ENCODE data around the gene MPHOSPH10.
"Not testable (repeated sequence)": the region's sequence is repeated elsewhere in the genome, so short reads cannot be mapped to it uniquely, and the experiment has no call there.

Gene MPHOSPH10

GRCh38 chr2:71100195-71100964, 30.1 kb upstream of the MPHOSPH10 start:
- no peaks in the 10 kb centered on the region for H3K4me1 ChIP-seq (ENCODE audit: control insufficient read depth in 2 of 2, insufficient read depth in 2 of 2, low read length in 2 of 2)
- H3K9me3 ChIP-seq (ENCODE audit: control insufficient read depth in 2 of 2, low read length in 2 of 2): no peaks in the 10 kb centered on the region
- no peak overlapping the region for H3K9ac ChIP-seq (ENCODE audit: low read depth in 1 of 2, low read length in 2 of 2)
- H3K36me3 ChIP-seq (ENCODE audit: control insufficient read depth in 2 of 2, insufficient read depth in 2 of 2, low read length in 2 of 2): no peaks in the 10 kb centered on the region
- H3K27me3 ChIP-seq (ENCODE audit: control insufficient read depth in 2 of 2, insufficient read depth in 2 of 2, low read length in 2 of 2): no peaks in the 10 kb centered on the region
- no peak overlapping the region for H3K27ac ChIP-seq (ENCODE audit: low read depth in 2 of 2, low read length in 2 of 2)
- no peak overlapping the region for H3K4me3 ChIP-seq (ENCODE audit: low read length in 2 of 2)

- Histone ChIP-seq H3K27ac (ENCODE audit: low read depth in 2 of 2, low read length in 2 of 2) (no peak overlapping the region), H3K36me3 (ENCODE audit: control insufficient read depth in 2 of 2, insufficient read depth in 2 of 2, low read length in 2 of 2) (no peaks in the 10 kb centered on the region), H3K9ac (ENCODE audit: low read depth in 1 of 2, low read length in 2 of 2) (no peak overlapping the region), H3K4me1 (ENCODE audit: control insufficient read depth in 2 of 2, insufficient read depth in 2 of 2, low read length in 2 of 2) (no peaks in the 10 kb centered on the region), H3K27me3 (ENCODE audit: control insufficient read depth in 2 of 2, insufficient read depth in 2 of 2, low read length in 2 of 2) (no peaks in the 10 kb centered on the region), H3K9me3 (ENCODE audit: control insufficient read depth in 2 of 2, low read length in 2 of 2) (no peaks in the 10 kb centered on the region), H3K4me3 (ENCODE audit: low read length in 2 of 2) (no peak overlapping the region)
Measured at GRCh38 chr2:71101656-71102055, 28.8 kb upstream of the MPHOSPH10 start.

DNA sequence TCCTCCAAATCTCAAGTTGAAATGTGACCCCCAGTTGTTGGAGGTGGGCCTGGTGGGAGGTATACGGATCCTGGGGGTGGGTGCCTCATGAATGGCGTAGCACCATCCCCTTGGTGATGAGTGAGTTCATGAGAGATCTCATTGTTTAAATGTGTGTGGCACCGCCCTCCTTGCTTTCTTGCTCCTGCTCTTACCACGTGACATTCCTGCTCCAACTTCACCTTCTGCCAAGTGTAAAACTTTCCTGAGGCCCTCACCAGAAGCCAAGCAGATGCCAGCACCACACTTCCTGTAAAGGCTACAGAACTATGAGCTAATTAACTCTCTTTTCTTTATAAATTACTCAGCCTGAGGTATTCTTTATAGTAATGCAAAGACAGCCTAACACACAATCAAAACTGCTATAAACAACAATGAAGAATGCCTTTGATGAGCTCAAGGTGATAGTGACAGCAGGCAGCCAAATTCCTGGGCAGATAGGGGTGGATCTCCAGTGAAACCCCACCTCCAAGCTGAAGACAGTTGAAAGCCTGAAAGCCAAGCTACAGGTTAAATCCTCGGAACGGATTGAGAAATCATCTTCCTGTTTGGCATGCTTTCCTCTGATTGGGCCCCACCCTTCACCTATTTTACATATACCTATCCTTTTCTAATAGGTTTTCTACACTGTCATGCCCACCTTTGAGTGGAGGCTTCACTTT, 27.3 kb upstream of the MPHOSPH10 start:
- Histone ChIP-seq H3K4me1 (ENCODE audit: control insufficient read depth in 2 of 2, insufficient read depth in 2 of 2, low read length in 2 of 2) (no peaks in the 10 kb centered on the region), H3K27ac (ENCODE audit: low read depth in 2 of 2, low read length in 2 of 2) (no peak overlapping the region), H3K4me3 (ENCODE audit: low read length in 2 of 2) (no peak overlapping the region), H3K36me3 (ENCODE audit: control insufficient read depth in 2 of 2, insufficient read depth in 2 of 2, low read length in 2 of 2) (no peaks in the 10 kb centered on the region), H3K9ac (ENCODE audit: low read depth in 1 of 2, low read length in 2 of 2) (no peak overlapping the region), H3K27me3 (ENCODE audit: control insufficient read depth in 2 of 2, insufficient read depth in 2 of 2, low read length in 2 of 2) (no peaks in the 10 kb centered on the region), H3K9me3 (ENCODE audit: control insufficient read depth in 2 of 2, low read length in 2 of 2) (no peaks in the 10 kb centered on the region)

- Histone ChIP-seq H3K27ac (ENCODE audit: low read depth in 2 of 2, low read length in 2 of 2) (no peak overlapping the region), H3K4me3 (ENCODE audit: low read length in 2 of 2) (no peak overlapping the region), H3K9ac (ENCODE audit: low read depth in 1 of 2, low read length in 2 of 2) (no peak overlapping the region), H3K4me1 (ENCODE audit: control insufficient read depth in 2 of 2, insufficient read depth in 2 of 2, low read length in 2 of 2) (no peaks in the 10 kb centered on the region), H3K9me3 (ENCODE audit: control insufficient read depth in 2 of 2, low read length in 2 of 2) (no peaks in the 10 kb centered on the region), H3K36me3 (ENCODE audit: control insufficient read depth in 2 of 2, insufficient read depth in 2 of 2, low read length in 2 of 2) (no peaks in the 10 kb centered on the region), H3K27me3 (ENCODE audit: control insufficient read depth in 2 of 2, insufficient read depth in 2 of 2, low read length in 2 of 2) (no peaks in the 10 kb centered on the region)
Measured at GRCh38 chr2:71103809-71104208, 26.6 kb upstream of the MPHOSPH10 start.

DNA sequence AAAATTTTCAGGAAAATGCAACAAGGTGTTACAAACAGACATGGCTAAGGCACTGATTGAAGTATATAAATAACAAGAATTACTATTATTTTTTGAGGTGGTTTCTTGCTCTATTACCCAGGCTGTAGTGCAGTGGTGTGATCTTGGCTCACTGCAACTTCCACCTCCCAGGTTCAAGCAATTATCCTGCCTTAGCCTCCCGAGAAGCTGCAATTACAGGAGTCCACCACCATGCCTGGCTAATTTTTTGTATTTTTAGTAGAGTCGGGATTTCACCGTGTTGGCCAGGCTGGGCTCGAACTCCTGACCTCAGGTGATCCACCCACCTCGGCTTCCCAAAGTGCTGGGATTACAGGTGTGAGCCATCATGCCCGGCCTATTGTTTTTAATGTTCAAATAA, 24.0 kb upstream of the MPHOSPH10 start:
- H3K9ac ChIP-seq (ENCODE audit: low read depth in 1 of 2, low read length in 2 of 2); H3K9me3 ChIP-seq (ENCODE audit: control insufficient read depth in 2 of 2, low read length in 2 of 2); H3K27me3 ChIP-seq (ENCODE audit: control insufficient read depth in 2 of 2, insufficient read depth in 2 of 2, low read length in 2 of 2); H3K27ac ChIP-seq (ENCODE audit: low read depth in 2 of 2, low read length in 2 of 2); H3K4me3 ChIP-seq (ENCODE audit: low read length in 2 of 2); H3K36me3 ChIP-seq (ENCODE audit: control insufficient read depth in 2 of 2, insufficient read depth in 2 of 2, low read length in 2 of 2); H3K4me1 ChIP-seq (ENCODE audit: control insufficient read depth in 2 of 2, insufficient read depth in 2 of 2, low read length in 2 of 2): not testable (repeated sequence)

DNA sequence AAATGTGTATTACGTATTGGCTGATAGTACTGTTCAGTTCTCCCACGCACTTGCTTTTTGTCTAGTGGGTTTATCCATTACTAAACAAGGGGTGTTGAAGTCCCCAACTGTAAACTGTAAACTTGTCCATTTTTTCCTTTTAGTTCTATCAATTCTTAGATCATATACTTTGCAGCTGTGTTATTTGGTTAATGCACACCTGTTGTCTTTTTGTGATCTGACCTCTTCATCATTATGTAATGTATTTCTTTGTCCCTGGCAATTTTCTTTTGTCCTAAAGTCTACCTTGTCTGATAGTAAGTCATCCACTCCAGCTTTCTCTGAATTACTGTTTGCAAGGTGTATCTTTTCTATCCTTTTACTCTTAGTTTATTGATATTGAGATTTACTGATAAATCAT, 22.3 kb upstream of the MPHOSPH10 start:
- Histone ChIP-seq H3K36me3 (ENCODE audit: control insufficient read depth in 2 of 2, insufficient read depth in 2 of 2, low read length in 2 of 2) (peaks cover 0 to 6% of the 10 kb centered on the region in 2 donors), H3K9ac (ENCODE audit: low read depth in 1 of 2, low read length in 2 of 2) (no peak overlapping the region), H3K4me1 (ENCODE audit: control insufficient read depth in 2 of 2, insufficient read depth in 2 of 2, low read length in 2 of 2) (no peaks in the 10 kb centered on the region), H3K27ac (ENCODE audit: low read depth in 2 of 2, low read length in 2 of 2) (no peak overlapping the region), H3K4me3 (ENCODE audit: low read length in 2 of 2) (no peak overlapping the region), H3K27me3 (ENCODE audit: control insufficient read depth in 2 of 2, insufficient read depth in 2 of 2, low read length in 2 of 2) (no peaks in the 10 kb centered on the region), H3K9me3 (ENCODE audit: control insufficient read depth in 2 of 2, low read length in 2 of 2) (no peaks in the 10 kb centered on the region)

DNA sequence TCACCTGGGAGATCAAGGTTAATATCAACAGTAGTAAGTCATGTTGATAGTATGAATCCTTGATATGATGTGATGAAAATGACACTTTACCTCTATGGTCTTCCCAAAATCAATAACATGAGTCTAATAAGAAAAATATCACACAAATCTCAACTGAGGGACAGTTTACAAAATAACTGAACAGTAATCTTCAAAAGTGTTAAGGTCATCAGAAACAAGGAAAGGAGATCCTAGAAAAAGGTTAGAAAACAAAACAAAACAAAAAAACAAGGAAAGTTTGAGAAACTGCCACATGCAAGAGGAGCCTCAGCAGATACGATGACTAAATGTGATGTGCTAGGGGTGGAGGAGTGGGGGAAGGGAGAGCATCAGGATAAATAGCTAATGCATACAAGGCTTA, 16.6 kb upstream of the MPHOSPH10 start:
- H3K27ac ChIP-seq (ENCODE audit: low read depth in 2 of 2, low read length in 2 of 2): no peak overlapping the region
- H3K4me1 ChIP-seq (ENCODE audit: control insufficient read depth in 2 of 2, insufficient read depth in 2 of 2, low read length in 2 of 2): no peaks in the 10 kb centered on the region
- H3K4me3 ChIP-seq (ENCODE audit: low read length in 2 of 2): no peak overlapping the region
- H3K36me3 ChIP-seq (ENCODE audit: control insufficient read depth in 2 of 2, insufficient read depth in 2 of 2, low read length in 2 of 2): peaks cover 20 to 21% of the 10 kb centered on the region in 2 donors
- no peaks in the 10 kb centered on the region for H3K27me3 ChIP-seq (ENCODE audit: control insufficient read depth in 2 of 2, insufficient read depth in 2 of 2, low read length in 2 of 2)
- no peaks in the 10 kb centered on the region for H3K9me3 ChIP-seq (ENCODE audit: control insufficient read depth in 2 of 2, low read length in 2 of 2)
- no peak overlapping the region for H3K9ac ChIP-seq (ENCODE audit: low read depth in 1 of 2, low read length in 2 of 2)

DNA sequence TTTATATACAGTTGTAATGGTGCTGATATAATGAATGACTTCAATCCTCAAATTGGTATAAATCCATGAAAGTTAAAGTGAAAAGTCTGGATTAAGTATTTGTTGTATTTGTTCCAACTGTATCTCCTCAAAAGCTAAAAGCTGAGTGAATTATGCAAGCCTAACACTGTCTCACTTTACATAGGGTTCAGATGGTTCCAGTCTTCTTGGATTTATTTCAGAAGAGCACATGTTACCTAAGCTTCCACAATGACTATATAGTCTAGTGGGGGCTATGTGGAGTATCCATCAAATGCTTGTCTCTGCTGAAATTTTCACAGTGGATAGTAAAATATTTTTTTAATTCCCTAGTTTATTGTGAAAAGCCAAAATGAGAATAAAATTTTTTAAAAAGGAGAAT, 13.4 kb upstream of the MPHOSPH10 start:
- no peak overlapping the region for H3K9ac ChIP-seq (ENCODE audit: low read depth in 1 of 2, low read length in 2 of 2)
- no peaks in the 10 kb centered on the region for H3K4me1 ChIP-seq (ENCODE audit: control insufficient read depth in 2 of 2, insufficient read depth in 2 of 2, low read length in 2 of 2)
- H3K27ac ChIP-seq (ENCODE audit: low read depth in 2 of 2, low read length in 2 of 2): no peak overlapping the region
- H3K4me3 ChIP-seq (ENCODE audit: low read length in 2 of 2): no peak overlapping the region
- peaks cover 22 to 46% of the 10 kb centered on the region in 2 donors for H3K36me3 ChIP-seq (ENCODE audit: control insufficient read depth in 2 of 2, insufficient read depth in 2 of 2, low read length in 2 of 2)
- no peaks in the 10 kb centered on the region for H3K27me3 ChIP-seq (ENCODE audit: control insufficient read depth in 2 of 2, insufficient read depth in 2 of 2, low read length in 2 of 2)
- H3K9me3 ChIP-seq (ENCODE audit: control insufficient read depth in 2 of 2, low read length in 2 of 2): no peaks in the 10 kb centered on the region

DNA sequence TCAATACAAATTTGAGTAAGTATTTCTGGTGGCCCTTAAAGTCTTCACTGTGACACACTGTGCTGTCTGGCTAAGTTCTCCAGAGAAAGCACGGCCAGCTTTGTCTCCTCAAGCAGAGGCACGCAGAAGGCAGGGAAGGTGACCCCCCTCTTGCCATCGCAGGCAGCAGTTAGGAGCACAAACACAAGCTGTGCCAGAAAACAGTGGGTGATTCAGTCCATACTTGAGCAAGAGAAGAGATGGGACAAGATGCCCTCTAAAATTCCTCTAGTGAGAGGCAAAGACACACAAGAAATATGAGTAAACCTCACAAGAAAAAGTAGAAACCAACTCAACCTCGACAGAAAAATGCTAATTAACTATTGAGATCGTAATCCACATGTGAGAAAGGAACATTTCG, 10.2 kb upstream of the MPHOSPH10 start:
- Histone ChIP-seq H3K9ac (ENCODE audit: low read depth in 1 of 2, low read length in 2 of 2) (no peak overlapping the region), H3K36me3 (ENCODE audit: control insufficient read depth in 2 of 2, insufficient read depth in 2 of 2, low read length in 2 of 2) (peaks cover 21 to 42% of the 10 kb centered on the region in 2 donors), H3K9me3 (ENCODE audit: control insufficient read depth in 2 of 2, low read length in 2 of 2) (no peaks in the 10 kb centered on the region), H3K27me3 (ENCODE audit: control insufficient read depth in 2 of 2, insufficient read depth in 2 of 2, low read length in 2 of 2) (no peaks in the 10 kb centered on the region), H3K4me1 (ENCODE audit: control insufficient read depth in 2 of 2, insufficient read depth in 2 of 2, low read length in 2 of 2) (no peaks in the 10 kb centered on the region), H3K4me3 (ENCODE audit: low read length in 2 of 2) (no peak overlapping the region), H3K27ac (ENCODE audit: low read depth in 2 of 2, low read length in 2 of 2) (no peak overlapping the region)

DNA sequence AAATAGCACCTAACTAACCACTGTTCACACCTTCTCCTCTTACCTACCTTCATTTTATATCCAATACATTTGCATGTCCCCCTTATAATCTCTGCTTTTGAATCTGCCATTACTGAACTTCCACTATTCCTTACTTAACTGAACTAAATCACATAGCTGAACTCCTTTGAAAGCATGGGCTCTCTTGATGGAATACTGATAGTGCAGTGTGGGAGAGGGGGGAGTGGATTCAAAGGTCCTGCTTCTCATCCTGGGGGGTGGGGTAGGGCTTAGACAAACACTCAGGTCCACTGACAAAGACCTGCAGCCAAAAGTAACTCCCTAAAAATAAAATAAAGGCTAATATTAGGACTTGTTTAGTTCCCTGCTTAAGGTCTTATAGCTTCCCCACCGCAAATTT, 9.0 kb upstream of the MPHOSPH10 start:
- no peak overlapping the region for H3K9ac ChIP-seq (ENCODE audit: low read depth in 1 of 2, low read length in 2 of 2)
- H3K9me3 ChIP-seq (ENCODE audit: control insufficient read depth in 2 of 2, low read length in 2 of 2): no peaks in the 10 kb centered on the region
- H3K4me3 ChIP-seq (ENCODE audit: low read length in 2 of 2): no peak overlapping the region
- no peaks in the 10 kb centered on the region for H3K27me3 ChIP-seq (ENCODE audit: control insufficient read depth in 2 of 2, insufficient read depth in 2 of 2, low read length in 2 of 2)
- H3K36me3 ChIP-seq (ENCODE audit: control insufficient read depth in 2 of 2, insufficient read depth in 2 of 2, low read length in 2 of 2): peaks cover 20 to 41% of the 10 kb centered on the region in 2 donors
- no peak overlapping the region for H3K27ac ChIP-seq (ENCODE audit: low read depth in 2 of 2, low read length in 2 of 2)
- H3K4me1 ChIP-seq (ENCODE audit: control insufficient read depth in 2 of 2, insufficient read depth in 2 of 2, low read length in 2 of 2): no peaks in the 10 kb centered on the region
